Activated naive CD8-positive, alpha-beta T cell treated with anti-CD3 and anti-CD28 coated beads, Interleukin-2, amount 50 U/mL, for 16 hours (primary cell): ENCODE measurements around the gene ATF2.
"Not testable (repeated sequence)": the region's sequence is repeated elsewhere in the genome, so short reads cannot be mapped to it uniquely, and the experiment has no call there.

Experiments
- DNase-seq: peaks from one replicate; pipeline ENCODE4 v3.0.0-alpha.2; 2020; ENCODE audit warnings: low read depth, low spot score

Gene ATF2

DNA sequence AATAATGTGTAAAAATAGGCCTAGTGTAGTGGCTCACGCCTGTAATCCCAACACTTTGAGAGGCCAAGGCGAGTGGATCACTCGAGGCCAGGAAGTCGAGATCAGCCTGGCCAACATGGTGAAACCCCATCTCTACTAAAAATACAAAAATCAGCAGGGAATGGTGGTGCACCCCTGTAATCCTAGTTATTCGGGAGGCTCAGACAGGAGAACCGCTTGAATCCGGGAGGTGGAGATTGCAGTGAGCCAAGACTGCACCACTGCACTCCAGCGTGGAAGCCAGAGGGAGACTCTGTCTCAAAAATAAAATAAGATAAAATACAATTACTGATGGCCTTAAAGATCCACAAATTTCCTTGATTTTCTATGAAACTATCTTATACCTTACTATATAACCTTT, 3.8 kb downstream of the ATF2 start:
- no peak for DNase-seq

DNA sequence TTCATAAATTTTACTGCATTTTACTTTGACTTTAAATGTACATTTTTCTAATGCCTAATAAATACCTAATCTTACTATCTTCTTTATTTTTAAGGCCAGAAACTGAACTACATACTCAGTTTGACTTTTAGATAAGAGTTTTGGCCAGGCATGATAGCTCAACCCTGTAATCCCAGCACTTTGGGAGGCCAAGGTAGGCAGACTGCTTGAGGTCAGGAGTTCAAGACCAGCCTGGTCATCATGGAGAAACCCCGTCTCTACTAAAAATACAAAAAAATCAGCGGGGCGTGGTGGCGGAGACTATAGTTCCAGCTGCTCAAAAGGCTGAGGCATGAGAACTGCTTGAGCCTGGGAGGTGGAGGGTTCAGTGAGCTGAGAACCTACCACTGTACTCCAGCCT, 9.1 kb downstream of the ATF2 start:
- no peak for DNase-seq

- DNase-seq = no peak
Measured at GRCh38 chr2:175156534-175156933, 11.5 kb downstream of the ATF2 start.

DNA sequence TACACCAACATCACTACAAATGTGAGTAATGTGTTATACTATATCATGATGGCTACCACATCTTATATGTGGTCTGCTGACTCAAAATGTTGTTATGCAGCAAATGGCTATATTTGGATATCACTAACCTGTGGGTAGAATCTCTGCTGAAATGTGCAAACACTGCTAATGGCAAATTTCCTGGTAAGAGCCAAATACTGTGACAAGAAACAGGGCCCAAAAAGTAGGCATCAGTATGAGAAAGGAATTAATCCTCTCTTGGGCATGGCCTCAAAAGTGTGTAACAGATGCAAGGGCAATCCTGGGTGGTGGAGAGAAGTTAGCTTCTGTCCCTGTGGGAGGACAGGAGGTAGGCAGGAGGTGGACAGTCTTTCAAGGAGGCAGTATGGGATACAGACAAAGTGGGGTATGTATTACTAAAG, 13.3 kb downstream of the ATF2 start:
- no peak for DNase-seq

GRCh38 chr2:175152242-175152641, 15.8 kb downstream of the ATF2 start:
- no peak for DNase-seq

DNA sequence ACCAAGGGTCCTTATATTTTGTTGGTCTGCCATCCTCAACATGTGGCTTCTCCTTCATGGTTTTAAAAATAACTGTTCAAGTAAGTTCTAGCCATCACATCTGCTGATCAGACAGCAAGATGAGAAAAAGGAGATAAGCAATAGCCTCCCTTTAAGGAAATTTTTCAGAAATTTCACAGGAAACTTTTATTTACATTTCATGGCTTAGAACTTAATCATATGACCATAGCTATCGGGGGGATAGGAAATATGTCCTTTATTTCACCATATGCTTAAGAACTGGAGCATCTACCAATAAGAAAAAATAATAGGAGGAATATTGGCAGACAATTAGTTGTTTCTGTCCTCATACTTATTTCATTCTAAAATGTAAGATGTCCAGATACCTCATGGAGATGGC, 16.2 kb downstream of the ATF2 start:
- no peak for DNase-seq

DNA sequence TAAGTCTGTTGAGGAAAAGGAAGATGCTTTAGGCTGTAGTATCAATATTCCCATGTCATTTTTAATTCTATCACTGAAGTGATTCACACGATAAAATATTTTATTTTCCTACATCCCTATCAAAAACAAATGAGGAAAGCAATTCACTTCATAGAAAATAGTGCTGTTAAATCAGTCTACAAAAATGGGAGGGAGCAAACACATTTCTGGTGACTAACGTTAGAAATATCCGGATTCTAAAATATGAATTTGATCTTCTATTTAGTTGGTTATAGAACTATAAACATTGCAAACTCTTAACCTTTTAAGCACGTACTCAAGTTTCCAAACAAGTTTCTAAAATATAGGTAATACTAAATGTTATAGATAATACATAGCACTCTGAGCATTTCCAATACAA, 20.8 kb downstream of the ATF2 start:
- no peak for DNase-seq

DNA sequence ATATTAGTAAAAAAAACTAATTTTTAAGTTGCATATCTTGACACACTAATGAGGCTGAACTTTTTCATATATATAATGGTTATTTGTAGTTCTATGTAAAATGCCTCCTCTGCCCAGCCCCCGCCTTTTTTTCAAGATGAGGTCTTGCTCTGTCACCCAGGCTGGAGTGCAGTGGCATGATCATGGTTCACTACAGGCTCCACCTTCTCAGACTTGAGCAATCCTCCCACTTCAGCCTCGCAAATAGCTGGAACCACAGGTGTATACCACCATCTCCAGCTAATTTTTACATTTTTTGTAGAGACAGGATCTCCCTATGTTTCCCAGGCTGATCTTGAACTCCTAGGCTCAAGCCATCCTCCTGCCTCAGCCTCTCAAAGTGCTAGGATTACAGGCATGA, 24.3 kb downstream of the ATF2 start:
- no peak for DNase-seq

DNA sequence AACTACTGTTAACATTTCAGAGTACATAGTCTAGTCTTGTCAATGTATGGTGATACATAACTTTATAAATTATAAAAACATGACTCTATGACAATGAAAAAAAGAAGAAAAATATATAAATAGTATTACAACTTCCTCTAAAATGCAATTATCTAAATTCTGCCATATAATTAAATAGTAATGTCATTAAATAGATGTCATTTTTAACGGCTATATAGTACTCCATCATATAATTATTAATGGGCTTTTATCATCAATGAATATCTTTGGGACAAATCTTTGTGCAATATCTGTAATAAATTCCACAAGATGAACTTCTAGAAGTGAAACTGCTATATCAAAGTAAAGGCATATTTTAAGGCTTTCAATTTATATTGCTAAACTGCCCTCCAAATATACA, 24.8 kb downstream of the ATF2 start:
- no peak for DNase-seq

- DNase-seq = no peak
Measured at GRCh38 chr2:175140332-175140731, 27.7 kb downstream of the ATF2 start.

DNA sequence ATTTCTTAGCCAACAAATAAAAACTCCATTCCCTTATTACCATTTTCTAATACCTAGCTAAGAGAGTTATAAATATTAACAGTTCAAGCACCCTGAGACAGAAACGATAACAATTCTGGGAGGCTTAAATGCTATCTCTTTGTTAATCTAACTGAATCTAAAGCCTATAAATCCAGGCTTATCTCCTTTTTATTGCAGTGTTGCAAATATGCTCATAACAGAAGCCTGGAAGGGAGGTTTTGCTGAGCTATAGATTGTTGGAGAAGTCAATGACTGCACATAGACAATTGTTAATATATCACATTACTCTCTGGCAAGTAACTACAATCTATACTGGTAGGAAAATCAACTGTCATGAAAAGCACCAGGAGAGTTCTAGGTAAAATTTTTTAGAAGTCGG, 30.2 kb downstream of the ATF2 start:
- no peak for DNase-seq

- DNase-seq = no peak
Measured at GRCh38 chr2:175136334-175137215, 31.4 kb downstream of the ATF2 start.

DNA sequence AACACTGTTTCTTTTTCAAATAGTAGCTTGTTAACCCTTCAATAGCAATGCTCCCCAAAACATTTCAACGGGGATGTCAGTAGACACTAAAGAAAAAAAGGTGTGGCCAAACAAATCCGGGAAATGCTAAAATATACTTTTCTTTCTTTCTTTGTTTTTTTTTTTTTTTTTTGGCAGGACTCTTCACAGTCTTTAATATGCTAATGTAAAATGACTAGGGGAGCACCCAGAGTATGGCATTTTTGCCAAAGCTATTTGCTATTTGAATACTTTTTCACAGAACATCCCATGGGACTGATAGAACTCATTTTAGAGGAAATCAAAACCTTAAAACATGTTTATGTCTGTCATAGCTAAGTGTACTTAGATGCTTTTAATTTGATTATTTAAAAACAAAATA, 32.1 kb downstream of the ATF2 start:
- no peak for DNase-seq

- DNase-seq = no peak
Measured at GRCh38 chr2:175135177-175135576, 32.8 kb downstream of the ATF2 start.

- DNase-seq = no peak
Measured at GRCh38 chr2:175131252-175131651, 36.8 kb downstream of the ATF2 start.

DNA sequence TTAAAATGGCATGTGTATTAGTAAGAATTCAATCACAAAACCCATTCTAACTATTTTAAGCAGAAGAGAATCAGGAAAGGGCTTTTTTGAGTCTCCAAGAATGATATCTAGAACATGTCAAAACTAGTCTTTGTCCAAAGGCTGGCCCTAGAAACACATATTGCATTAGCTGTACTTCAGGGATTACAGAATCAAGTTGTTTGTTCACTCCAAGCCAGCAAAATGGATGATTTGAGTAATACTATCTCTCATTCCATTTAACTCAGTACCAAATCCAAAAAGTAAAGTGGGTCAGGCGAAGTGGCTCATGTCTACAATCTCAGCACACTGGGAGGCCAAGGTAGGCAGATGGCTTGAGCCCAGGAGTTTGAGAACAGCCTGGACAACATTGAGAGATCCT, 41.3 kb downstream of the ATF2 start:
- no peak for DNase-seq

- no peak for DNase-seq
Measured at GRCh38 chr2:175123254-175123653, 44.7 kb downstream of the ATF2 start.

DNA sequence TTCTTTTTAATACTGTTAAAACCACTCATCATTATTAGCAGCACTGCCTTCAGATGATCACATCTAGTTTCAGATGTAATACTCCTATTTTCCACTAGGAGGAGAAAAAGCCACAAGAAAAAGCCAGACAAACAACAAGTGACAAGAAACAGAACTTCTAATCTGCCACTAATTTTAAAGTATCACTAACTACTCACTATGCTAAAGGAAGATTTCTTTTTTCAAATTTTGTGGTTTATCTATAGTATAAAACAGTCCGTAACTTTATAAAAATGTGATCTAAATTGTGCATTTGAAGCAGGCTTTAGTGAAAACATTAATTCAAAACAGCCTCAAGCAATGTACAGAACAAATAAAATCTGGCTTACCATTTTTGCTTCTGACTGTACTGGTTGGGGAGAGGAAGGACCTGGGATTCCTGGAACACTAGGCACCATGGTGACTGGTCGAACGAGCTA, 56.8 kb downstream of the ATF2 start:
- DNase-seq = no peak

DNA sequence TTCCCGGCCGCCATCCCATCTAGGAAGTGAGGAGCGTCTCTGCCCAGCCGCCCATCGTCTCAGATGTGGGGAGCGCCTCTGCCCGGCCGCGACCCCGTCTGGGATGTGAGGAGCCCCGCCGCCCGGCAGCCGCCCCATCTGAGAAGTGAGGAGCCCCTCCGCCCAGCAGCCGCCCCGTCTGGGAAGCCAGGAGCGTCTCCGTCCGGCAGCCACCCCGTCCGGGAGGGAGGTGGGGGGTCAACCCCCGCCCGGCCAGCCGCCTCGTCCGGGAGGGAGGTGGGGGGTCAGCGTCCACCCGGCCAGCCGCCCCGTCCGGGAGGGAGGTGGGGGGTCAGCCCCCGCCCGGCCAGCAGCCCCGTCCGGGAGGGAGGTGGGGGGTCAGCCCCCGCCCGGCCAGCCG, 59.9 kb downstream of the ATF2 start:
- not testable (repeated sequence) for DNase-seq

- DNase-seq = no peak
Measured at GRCh38 chr2:175107146-175107545, 60.9 kb downstream of the ATF2 start.

DNA sequence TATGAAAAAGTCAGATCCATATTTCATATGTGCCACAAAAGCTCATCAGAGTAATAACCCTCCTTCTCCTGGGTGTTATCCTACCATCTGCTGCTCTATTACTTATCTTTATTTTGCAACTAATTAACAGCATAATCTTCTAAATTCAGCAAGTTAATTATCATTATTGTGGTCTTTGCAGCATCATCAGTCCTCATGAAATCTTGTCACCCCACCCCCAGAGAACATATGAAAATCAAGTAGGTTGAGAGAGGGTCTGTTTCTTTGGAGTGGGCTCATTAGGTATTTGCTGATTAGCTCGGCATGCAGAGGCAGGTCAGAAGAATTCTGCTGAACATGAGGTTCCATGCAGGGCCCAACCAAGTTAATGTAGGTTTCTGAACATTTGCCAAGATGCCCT, 64.8 kb downstream of the ATF2 start:
- DNase-seq = no peak

DNA sequence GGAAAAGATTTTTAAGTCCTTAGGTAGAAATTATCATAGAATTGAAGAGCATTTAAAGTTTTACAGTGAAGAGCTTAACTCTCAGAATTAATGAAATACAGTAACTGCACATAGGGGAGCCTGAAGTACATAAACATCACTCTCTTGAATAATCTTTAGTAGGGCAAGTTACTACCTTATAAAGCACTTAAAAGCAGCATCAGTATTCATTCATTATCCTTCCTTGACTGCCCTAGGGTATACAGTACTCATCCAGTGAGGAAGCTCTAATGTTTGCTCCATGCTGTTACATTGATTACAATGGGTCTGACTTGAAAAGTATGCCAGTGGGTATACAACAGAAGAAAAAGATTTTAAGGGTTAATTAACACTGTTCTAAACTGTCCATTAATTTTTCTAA, 66.5 kb downstream of the ATF2 start:
- DNase-seq = no peak

- DNase-seq = no peak
Measured at GRCh38 chr2:175097297-175097696, 70.7 kb downstream of the ATF2 start.

GRCh38 chr2:175084117-175084516, 83.9 kb downstream of the ATF2 start:
- DNase-seq = not testable (repeated sequence)
